KMS-11 (cell line): ENCODE results near the gene TMEM63B.

Experiments used
- H2AFZ ChIP-seq: fragments of 200-600 bp; sonication (generic); 2 replicates; pipeline ENCODE4 v1.6.1; 2016; ENCODE audit warnings: antibody characterized with exemption, mixed run types, low read depth
- H3K27ac ChIP-seq: fragments of 200-600 bp; sonication (generic); 2 replicates; pipeline ENCODE4 v1.6.1; 2016; ENCODE audit warnings: mild to moderate bottlenecking, mixed run types
- H3K27me3 ChIP-seq: fragments of 200-600 bp; sonication (generic); 2 replicates; pipeline ENCODE4 v1.6.1; 2017; ENCODE audit warnings: mild to moderate bottlenecking, low read depth, mixed run types, moderate library complexity; ENCODE audit not compliant: insufficient read depth
- H3K36me3 ChIP-seq: fragments of 200-600 bp; sonication (generic); 2 replicates; pipeline ENCODE4 v1.6.1; 2017; ENCODE audit warnings: mild to moderate bottlenecking, mixed run types; ENCODE audit not compliant: insufficient read depth
- H3K4me1 ChIP-seq: fragments of 200-600 bp; sonication (generic); 2 replicates; pipeline ENCODE4 v1.6.1; 2016; ENCODE audit warnings: mild to moderate bottlenecking, low read depth, mixed run types; ENCODE audit not compliant: poor library complexity, severe bottlenecking
- H3K4me2 ChIP-seq: fragments of 200-600 bp; sonication (generic); 2 replicates; pipeline ENCODE4 v1.7.0; 2016; ENCODE audit warnings: mild to moderate bottlenecking, mixed run types
- H3K4me3 ChIP-seq: fragments of 200-600 bp; sonication (generic); IDR thresholded peaks from 2 replicates; pipeline ENCODE4 v1.6.1; 2017; ENCODE audit warnings: low read depth, low read length, mixed read lengths; ENCODE audit not compliant: insufficient read depth
- H3K79me2 ChIP-seq: fragments of 200-600 bp; sonication (generic); 2 replicates; pipeline ENCODE4 v1.6.1; 2016; ENCODE audit warnings: low read depth, mixed run types; ENCODE audit not compliant: insufficient read depth
- H3K9ac ChIP-seq: fragments of 200-600 bp; sonication (generic); 2 replicates; pipeline ENCODE4 v1.6.1; 2016; ENCODE audit warnings: mild to moderate bottlenecking, mixed run types
- H4K20me1 ChIP-seq: fragments of 200-600 bp; sonication (generic); 2 replicates; pipeline ENCODE4 v1.6.1; 2016; ENCODE audit warnings: mild to moderate bottlenecking, mixed run types; ENCODE audit not compliant: insufficient read depth
- CTCF ChIP-seq: fragments of 200-600 bp; sonication (generic); conservative IDR thresholded peaks from 2 replicates; pipeline ENCODE4 v1.6.1; 2017; ENCODE audit warnings: low read depth, mild to moderate bottlenecking, antibody characterized with exemption, low read length, moderate library complexity, mixed read lengths

TMEM63B gene

GRCh38 chr6:44102527-44102926 is 24.8 kb upstream of the TMEM63B start:
- H3K36me3 ChIP-seq = no peaks in the 10 kb centered on the region
- TF ChIP-seq CTCF = no peak
- no peaks in the 10 kb centered on the region for H4K20me1 ChIP-seq

GRCh38 chr6:44104481-44105021 is 22.8 kb upstream of the TMEM63B start:
- H3K4me2 ChIP-seq = no peak overlapping the region

More at GRCh38 chr6:44102527-44102926, 24.8 kb upstream of the TMEM63B start:
- peaks cover under 1% of the 10 kb centered on the region for H3K4me1 ChIP-seq
- no peaks in the 10 kb centered on the region for H3K79me2 ChIP-seq
- H3K27ac ChIP-seq = no peak overlapping the region
- no peak overlapping the region for H3K9ac ChIP-seq
- H2AFZ ChIP-seq = no peak overlapping the region
- no peak overlapping the region for H3K4me2 ChIP-seq
- H3K4me3 ChIP-seq = no peak overlapping the region
- H3K27me3 ChIP-seq = no peaks in the 10 kb centered on the region

GRCh38 chr6:44105146-44105545 is 22.2 kb upstream of the TMEM63B start:
- H3K36me3 ChIP-seq = no peaks in the 10 kb centered on the region
- H3K4me2 ChIP-seq = no peak overlapping the region
- H3K27ac ChIP-seq = no peak overlapping the region
- no peak overlapping the region for H3K9ac ChIP-seq
- no peak overlapping the region for H2AFZ ChIP-seq
- no peaks in the 10 kb centered on the region for H4K20me1 ChIP-seq
- TF ChIP-seq CTCF = no peak
- no peaks in the 10 kb centered on the region for H3K4me1 ChIP-seq
- H3K27me3 ChIP-seq = no peaks in the 10 kb centered on the region
- no peaks in the 10 kb centered on the region for H3K79me2 ChIP-seq
- no peak overlapping the region for H3K4me3 ChIP-seq

More at GRCh38 chr6:44104481-44105021, 22.8 kb upstream of the TMEM63B start:
- H3K4me1 ChIP-seq = no peaks in the 10 kb centered on the region
- no peaks in the 10 kb centered on the region for H3K36me3 ChIP-seq
- H3K27me3 ChIP-seq = no peaks in the 10 kb centered on the region
- no peak overlapping the region for H3K27ac ChIP-seq
- H3K9ac ChIP-seq = no peak overlapping the region
- H4K20me1 ChIP-seq = no peaks in the 10 kb centered on the region
- H3K79me2 ChIP-seq = no peaks in the 10 kb centered on the region
- H2AFZ ChIP-seq = no peak overlapping the region
- H3K4me3 ChIP-seq = no peak overlapping the region
- no peak for TF ChIP-seq CTCF

- no peaks in the 10 kb centered on the region for H3K27me3 ChIP-seq
- H4K20me1 ChIP-seq = no peaks in the 10 kb centered on the region
- H3K4me2 ChIP-seq = no peak overlapping the region
- no peak overlapping the region for H2AFZ ChIP-seq
- no peak overlapping the region for H3K9ac ChIP-seq
- H3K4me3 ChIP-seq = no peak overlapping the region
- no peak overlapping the region for H3K27ac ChIP-seq
- H3K79me2 ChIP-seq = no peaks in the 10 kb centered on the region; the same call in 1 of the 2 replicates
- H3K4me1 ChIP-seq = no peaks in the 10 kb centered on the region
- H3K36me3 ChIP-seq = no peaks in the 10 kb centered on the region
- no peak for TF ChIP-seq CTCF
Observed at GRCh38 chr6:44105993-44106740, 21.2 kb upstream of the TMEM63B start.
